NK-92 (cell line): Measurements from ENCODE around the gene LMO3.

Experiments used
- DNase-seq: peaks from one replicate; lab custom pipeline; 2025; ENCODE audit not compliant: unreplicated experiment; lab: John Stamatoyannopoulos, UW

LMO3 gene

DNA sequence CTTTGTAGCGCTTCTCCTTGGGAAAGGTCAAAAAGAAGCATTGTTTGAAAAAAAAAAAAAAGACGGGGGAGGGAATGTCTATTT is at the start of gene LMO3:
LMO3 (minus strand) TSS at position 46 of the 84 bp plus-strand sequence. CDS start 5,302 bp downstream, outside the sequence.
- no peak for DNase-seq

DNA sequence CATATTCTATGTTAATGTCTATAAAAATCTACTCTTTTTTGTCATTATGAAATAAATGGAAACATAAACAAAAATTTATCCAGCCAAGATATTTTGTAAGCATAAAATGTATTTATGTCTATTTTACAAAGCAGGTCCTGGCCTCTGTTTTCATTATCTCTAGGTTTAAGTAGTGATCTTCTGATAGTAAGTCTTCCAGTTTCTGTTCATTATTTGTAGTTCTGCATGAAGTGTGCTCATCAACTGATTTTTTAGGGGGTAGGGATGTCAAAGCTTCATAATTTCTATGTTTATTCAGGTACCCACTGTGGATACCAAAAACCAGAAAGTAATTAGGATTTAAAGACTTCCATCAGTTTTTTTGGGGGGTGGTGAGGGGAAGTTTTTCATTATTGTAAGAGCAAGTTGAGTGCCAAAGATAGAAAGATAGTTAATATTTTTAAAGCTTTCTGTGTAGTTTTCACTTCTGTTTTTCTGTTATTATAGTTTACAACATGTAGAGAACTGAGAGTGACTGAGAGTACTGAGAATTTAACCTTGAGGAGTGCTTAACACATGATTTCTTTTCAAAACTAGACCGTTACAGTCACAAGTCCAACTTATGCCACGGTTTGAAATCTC is 30.6 kb upstream of the LMO3 start:
- DNase-seq: no peak

DNA sequence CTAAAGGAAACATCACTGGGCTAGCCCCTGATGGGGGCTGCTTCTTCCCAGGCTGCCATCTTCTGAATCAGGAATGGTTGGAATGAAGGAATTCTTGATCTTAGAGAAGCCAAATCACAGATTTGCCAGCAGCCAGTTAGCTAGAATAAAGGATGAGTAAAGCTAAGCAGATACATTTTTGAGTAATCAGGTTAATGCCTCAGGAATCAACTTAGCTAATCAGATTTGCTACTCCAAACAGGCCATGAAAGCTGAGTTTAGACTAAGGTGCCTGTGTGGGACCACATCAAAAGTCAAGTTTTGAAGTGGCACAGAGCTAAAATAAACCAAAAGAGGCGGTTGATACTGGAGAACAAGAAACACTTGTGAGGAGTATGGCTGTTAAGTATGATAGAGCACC is 28.8 kb upstream of the LMO3 start:
- no peak for DNase-seq

DNA sequence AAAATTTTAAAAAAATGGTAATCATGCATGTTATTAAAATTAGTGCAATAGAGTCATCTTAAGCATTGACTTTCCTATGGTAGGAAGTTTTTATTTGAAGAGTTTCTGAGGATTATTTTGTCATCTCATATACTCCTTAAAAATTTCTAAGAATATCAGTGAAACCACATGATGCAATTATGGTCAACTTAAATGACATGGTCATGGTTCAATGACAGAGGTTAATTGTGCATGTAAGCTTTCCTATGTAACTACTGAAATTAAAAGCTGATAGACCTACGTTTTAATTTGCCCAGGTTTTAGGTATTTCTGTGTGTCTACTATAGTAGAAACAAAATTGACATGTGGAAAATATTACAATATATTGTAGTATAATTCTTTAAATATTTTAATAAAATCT is 21.0 kb upstream of the LMO3 start:
- no peak for DNase-seq

DNA sequence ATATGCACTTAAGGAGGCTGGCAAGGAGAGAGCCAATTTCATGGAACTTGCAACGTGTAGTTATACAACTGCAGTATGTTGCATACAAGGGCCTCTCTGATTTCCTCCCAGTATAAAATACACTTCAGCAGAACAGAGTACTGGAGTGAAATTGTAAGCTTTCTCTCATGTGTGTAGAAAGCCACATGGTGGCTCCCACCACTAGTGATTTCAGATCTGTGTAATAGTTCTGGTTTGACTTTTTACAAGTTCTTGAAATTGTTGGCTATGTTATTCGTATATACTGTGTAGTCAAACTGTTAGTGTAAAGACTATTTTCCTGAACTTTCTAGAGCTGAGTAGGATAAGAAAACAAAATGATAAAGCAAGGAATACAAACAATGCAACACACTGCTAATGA is 16.4 kb upstream of the LMO3 start:
- DNase-seq: no peak

DNA sequence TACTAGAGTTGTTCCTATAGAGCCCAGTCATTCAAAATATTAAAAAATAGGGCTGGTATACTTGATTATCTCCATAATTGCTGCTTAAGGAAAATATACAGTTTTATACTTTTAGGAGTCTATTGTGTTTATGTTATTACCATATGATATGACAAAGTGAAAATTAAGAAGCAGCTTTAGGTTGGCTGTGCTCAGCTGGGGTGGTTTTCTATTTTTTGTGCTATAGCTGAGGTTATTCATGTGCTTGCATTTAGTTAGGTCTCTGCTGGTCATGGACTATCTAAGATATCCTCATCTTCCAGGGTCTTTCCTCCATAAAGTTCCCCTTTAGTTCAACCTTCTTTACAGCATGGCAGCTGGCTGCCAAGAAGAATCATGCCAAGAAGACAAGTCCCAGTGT is 13.6 kb upstream of the LMO3 start:
- DNase-seq: no peak

DNA sequence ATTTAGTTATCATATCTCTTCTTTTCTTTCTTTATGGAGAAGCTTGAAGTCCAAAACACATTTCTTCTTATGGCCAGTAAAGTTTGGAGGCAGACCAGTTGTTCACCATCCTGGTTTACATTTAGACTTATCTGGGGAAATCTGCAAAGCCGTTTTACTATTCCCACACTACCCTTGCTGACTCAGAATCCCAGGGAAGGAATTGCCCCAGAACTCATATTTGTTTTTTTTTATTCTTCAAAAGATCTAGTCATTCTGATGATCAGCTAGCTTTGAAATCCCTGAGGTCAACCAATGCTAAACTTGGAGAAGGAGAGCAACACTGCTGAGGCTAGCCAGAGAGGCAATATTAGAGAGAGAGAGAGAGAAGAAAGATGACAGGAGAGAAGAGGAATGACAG is 12.3 kb upstream of the LMO3 start:
- no peak for DNase-seq

DNA sequence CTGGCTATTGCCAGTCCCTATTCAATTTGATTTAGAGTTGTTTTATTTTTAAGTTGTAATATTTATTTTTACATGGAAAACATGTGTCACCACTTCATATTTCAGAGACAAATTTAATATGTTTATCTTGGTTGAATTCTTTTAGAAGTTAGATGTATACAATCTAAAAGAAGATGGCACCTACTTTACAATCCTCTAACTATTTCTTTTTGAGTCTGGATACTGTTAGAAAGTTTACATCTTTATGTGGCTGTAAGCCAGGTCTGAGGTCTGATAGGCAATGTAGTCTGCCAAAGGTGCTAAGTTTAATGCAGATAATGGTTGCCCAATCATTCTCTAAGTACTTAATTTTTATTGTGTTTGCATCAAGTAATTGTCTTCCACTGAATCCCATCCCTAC is 7.2 kb upstream of the LMO3 start:
- DNase-seq: no peak

DNA sequence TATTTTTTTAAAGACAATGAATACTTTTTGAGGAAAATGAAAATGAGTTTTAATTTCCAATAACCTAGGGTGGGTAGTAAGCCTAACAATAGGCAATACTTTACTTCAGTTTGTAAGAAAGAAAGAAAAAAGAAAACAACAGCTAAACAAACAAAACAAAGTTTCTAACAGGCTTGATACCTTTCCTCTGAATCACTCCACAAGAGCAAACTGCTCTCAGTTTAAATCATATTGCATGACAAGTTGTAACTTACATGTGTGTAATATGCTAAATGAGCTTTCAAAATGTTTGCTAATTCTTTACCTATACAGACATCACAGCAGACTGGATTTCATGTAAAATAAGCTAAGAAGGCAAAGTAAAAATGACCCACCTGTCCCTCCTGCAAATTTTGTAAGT is 6.7 kb upstream of the LMO3 start:
- DNase-seq: no peak

DNA sequence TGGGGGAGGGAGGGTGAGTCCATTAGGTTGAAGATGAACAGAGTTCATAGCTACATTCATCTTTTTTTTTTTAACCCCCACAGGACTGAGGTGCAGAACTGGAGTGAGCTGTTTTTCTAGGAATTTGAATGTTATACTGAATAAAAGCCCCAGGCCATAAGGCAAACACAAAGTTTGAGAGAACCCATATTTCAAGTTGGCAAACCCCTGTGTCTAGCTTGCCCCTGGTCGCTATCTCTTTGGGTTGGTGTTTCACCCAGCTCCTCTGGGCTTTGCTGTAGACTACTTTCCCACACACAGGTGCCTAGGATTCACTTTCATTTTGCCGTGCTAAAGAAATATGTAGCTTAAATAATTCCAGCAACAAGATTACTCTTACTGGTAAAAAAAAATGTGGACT is 5.2 kb upstream of the LMO3 start:
- DNase-seq: no peak

DNA sequence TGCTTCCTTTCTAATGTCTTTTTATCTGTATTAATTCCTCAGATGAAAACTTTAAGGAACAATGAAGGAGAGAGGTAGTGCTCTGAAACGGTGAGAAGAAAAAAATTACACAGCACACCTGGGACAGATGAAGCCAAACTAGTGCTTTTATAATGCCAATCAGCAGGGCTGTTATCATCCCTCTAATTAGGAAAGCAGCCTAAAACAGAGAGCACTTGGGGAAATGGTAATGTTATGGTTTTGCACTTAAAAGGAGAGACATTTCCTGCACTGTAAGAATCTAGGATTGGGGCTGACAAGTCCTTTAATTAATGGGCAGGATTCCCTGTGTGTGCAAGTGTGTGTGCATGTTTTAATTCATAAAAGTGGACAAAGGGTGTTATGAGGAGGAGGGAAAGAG is 4.8 kb upstream of the LMO3 start:
- DNase-seq: no peak

DNA sequence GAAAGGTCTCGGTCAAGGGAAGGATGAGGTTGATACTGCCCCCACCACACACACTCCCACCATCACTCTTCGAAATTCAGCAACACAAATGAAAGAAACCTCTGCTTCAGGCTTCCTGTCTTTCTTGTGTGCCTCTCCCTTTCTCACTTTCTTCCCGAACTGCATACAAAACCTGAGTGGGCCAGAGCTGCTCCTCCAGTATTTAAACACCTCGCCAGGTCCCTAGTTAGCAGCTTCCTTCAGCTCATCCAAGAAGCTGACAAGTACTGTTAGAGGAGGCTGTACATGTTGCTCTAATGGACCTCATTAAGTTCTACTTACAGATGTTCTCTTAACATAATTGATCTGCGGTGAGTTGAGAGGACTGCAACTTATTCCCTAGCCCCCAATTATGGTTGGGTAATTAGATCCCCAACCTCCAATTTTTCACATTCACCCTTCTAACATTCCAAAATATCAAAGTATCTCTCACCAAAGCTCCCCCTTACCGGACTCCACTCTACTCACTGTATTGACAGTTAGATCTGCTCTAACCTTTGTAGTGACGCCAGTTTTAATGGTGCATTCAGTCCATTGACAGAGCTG is 4.1 kb upstream of the LMO3 start:
- DNase-seq: no peak

DNA sequence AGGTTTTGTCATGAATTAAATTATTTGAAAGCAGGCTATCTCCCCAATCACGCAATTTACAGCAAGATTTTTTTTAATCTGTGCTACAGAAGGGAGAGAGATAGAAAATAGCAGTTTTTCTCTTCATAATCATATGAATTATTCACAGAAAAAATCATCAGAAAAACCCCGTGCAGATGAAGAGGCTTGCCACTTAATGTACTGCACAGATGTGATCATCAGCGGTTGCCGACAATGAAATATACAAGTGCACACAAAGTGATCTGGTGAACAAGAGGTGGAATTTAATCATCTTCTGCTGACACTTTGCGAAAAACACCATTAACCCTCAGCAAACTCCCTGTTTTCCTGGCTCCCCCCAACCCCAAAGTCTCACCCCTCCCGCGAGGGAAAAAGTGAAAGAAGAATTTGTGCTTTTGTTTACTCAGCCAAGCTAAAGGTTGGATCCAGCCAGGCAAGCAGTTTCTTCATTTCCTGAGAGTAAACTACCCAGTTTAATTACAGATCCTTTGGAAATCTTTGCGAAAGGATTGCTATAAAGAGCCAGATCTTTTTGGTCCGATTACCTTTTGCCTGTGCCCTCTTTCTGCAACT is 3.1 kb upstream of the LMO3 start:
- no peak for DNase-seq

DNA sequence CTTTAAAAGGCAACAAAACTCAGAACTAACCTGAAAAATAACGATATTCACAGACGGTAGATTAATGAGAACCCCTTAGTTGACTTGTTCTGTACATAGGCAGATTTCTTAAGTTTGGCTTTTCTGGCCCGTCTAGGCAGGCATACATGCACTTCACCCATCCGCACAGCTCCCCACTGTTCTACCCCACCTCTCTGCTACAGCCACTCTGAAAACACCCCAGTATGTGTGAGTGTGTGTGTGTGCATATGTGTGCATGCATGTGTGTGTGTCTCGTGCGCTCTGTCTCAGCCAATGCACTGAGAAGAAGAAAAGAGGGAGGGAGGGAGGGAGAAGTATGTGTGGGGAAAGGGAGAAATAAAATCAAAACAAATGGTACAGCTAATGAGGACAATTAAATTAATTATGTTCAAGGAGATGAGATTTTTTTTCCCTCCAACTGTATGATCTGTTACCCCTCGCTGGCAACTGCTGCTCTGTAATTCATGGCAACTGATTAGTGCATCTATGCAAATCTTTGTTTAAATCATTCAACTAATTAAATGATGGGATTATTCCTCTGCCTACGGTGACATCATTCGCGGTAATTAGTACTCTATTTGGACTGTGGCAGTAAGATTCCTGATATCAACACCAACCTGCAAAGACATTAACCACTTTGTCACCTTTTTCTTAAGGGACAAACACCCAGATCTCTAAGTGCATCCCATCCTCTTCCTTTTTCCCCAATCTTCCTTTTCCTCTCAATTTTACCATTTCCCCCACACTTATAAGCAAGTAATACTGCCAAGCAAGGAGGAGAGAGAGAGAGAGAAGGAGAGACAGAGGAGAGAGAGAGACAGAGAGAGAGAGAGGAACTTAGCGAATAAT is 2.2 kb upstream of the LMO3 start:
- no peak for DNase-seq

DNA sequence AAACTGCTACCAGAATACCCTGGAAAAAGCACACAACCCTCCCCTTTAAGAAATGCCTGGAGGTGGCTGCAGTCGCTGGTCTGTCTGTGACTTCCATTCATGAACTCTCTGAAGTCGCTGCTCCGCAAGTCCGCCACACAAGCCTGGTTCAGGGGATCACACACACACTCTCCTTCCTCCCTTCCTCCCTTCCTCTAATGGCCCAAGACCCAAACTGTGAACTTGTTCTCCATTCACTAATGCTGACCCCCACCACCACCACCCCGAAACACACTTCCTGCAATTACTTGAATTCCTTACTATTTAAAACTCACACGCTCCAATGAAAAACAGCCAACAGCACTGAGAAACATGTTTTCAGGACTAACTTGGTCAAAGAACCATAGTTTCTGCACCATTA is 1.0 kb upstream of the LMO3 start:
- no peak for DNase-seq

DNA sequence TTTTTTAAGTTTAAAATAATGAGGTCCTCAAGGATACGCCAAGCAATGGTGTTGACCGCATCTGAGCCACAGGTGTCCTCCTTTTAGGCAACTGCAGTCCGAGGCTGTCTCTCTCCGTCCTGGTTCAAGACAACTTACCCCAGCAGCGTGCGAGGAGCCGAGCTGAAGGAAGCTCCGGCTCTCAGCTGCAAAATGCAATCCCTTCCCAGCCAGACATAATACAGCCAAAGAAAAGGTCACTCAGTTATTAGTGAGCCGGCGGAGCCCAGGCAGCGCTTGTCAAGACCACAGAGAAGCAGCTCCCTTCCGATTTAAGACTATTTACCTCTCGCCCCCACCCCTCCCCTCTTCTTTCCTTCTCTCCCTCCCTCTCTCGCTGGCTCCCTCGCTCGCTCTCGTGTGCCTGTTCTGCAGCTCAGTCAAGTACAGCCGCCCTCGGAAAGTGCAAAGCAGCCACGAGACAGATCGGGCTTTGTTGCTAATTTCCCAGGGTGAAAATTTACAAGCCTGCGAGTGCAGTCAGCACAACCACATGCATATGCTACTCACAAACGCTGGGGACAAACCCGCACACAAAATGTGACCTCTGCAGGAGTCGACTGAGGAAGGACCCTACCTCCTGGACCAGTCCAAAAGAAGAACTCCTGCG is 363 bp upstream of the LMO3 start:
- no peak for DNase-seq

DNA sequence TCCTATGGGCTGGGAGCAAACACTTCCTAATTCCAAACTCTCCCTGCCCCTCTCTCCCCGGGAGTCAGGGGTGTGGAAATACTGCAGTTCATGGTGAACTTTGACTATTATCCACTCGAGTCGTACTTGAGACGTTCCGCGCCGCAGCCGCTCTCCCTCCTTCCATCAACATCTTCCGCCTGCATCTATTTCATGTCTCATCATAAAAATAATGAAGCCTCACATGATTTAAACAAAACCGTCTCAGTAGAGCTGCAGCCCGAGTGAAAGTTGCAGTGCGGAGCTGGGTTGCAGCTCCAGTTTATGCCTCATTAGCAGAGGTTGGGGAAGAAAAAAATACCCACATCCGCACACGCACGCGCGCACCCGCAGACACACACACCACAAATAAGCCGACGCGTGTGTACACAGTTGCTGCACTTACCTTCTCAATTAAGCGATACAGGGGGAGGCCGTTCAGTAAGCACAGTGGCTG is 283 bp downstream of the LMO3 start:
- DNase-seq: no peak

DNA sequence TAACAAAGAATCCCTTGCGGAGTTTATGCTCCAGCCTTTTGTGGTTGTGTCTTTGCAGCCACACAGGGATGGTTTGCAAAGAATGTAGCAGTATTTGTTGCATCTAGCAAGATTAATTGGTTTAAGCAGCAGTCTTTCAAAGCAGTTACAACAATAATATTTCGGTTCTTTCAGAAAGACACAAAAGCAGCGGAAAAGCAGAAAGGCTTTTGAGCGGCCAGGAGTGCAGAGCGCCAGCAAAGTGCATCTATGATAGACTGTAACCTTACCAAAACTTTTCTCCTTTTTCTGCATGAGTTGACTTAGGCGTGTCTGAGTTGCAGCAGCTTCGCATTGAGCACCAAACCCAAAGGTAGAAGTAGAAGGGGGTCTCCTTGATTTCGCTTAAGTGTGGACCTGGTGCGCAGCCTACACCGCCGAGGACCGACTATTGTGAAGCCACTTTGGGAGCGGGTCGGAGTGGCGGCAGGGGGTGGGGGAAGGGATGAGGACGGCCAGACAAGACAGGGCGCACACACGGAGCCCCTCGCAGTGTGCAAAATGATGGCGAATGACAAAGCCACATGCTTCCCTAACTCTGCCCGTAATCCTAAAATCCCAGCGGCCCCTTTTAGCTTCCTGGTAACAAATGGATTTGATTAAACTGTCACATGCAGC is 1.2 kb downstream of the LMO3 start:
- DNase-seq: no peak

DNA sequence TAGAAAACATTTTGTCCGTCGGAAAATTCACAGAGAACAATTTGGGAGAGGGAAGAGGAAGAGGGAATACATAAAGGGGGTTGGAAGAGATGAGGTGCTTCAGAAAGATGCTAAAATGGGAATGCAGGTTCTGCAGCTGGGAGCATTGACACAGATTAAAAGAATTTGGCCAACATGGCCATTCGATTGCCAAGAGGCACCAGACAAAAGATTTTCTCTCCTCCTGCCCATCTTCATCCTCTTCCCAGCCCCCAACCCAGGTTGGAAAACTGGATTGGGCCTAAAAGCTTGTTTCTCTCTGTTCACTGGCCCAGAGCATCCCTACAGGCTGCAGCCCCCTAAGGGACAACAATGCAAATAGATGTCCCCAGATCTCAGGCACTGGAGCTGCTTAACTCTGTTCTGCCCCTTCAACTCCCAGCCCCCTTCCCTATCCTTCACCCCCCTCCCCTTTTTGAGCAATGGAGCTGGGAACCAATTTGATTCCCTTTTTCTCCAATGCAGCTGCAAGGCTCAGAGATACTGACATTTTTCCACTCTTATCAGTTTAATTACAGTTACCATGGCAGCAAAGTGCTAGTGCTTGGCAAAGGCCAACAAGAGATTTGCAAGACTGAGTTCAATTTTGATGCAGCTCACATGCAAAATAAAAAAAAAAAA is 1.9 kb downstream of the LMO3 start:
- DNase-seq: no peak

DNA sequence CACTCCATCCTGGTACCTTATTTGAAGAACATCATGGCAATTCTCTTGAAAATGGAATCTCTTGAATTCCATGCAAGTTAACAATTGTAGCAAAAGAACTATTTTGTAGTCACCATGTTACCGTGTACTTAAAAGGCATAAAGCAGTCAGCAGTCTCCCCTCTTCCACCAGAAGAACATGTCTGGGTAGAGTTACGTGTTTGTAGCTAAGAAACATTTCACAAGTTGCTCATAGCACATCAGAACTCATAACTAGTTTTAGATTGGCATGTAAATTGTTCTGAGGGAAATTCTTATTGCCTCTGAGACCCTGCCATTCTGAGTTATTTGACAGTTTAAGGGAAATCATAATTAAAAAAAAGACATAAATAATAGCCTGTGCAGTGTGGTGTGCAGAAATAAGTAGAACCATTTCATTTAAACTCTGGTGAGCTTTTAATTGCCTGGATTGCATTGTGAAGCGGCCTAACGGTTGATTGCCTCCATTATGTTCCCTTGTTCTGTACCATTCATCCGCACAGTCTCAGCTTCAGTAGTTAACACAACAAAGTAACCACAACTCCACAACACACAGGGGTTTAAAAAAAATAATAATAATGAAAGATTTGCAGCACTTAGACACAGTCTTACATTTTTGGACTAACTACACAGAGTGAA is 2.6 kb downstream of the LMO3 start:
- no peak for DNase-seq
